ENCODE data around the gene MRPL9.
A peak's percentile ranks its signal among the peaks of the same experiment; 100 is the strongest.

The MRPL9 gene

GRCh38 chr1:151762941-151763921, at the start of gene MRPL9:
Gene MRPL9, minus strand, starts transcription at chr1:151763496. Its CDS starts 17 bp downstream, at chr1:151763479.
- peak; percentile 70 for DNase-seq (ENCODE audit: low read depth)

- no peak for DNase-seq (ENCODE audit: low read depth)
Observed at GRCh38 chr1:151811181-151811580, 47.9 kb upstream of the MRPL9 start.

- no peak for DNase-seq (ENCODE audit: low read depth)
Observed at GRCh38 chr1:151809985-151810556, 46.8 kb upstream of the MRPL9 start.

- DNase-seq (ENCODE audit: low read depth): no peak
Observed at GRCh38 chr1:151809290-151809984, 46.1 kb upstream of the MRPL9 start.

- no peak for DNase-seq (ENCODE audit: low read depth)
Observed at GRCh38 chr1:151807766-151808165, 44.5 kb upstream of the MRPL9 start.

- DNase-seq (ENCODE audit: low read depth): no peak
Observed at GRCh38 chr1:151807131-151807530, 43.8 kb upstream of the MRPL9 start.

- no peak for DNase-seq (ENCODE audit: low read depth)
Observed at GRCh38 chr1:151806170-151806569, 42.9 kb upstream of the MRPL9 start.

- DNase-seq (ENCODE audit: low read depth): no peak
Observed at GRCh38 chr1:151805066-151805820, 41.9 kb upstream of the MRPL9 start, which contains the start of gene LINGO4. Gene LINGO4, minus strand, starts transcription at chr1:151805419. Its CDS starts 2,715 bp downstream, at chr1:151802704.

GRCh38 chr1:151803915-151804314, 40.6 kb upstream of the MRPL9 start:
- no peak for DNase-seq (ENCODE audit: low read depth)

GRCh38 chr1:151803164-151803563, 39.9 kb upstream of the MRPL9 start:
- no peak for DNase-seq (ENCODE audit: low read depth)

- DNase-seq (ENCODE audit: low read depth): no peak
Observed at GRCh38 chr1:151802372-151802771, 39.1 kb upstream of the MRPL9 start.

GRCh38 chr1:151801846-151802245, 38.5 kb upstream of the MRPL9 start:
- no peak for DNase-seq (ENCODE audit: low read depth)

GRCh38 chr1:151801310-151801820, 38.1 kb upstream of the MRPL9 start:
- no peak for DNase-seq (ENCODE audit: low read depth)

- no peak for DNase-seq (ENCODE audit: low read depth)
Observed at GRCh38 chr1:151800830-151801229, 37.5 kb upstream of the MRPL9 start.

GRCh38 chr1:151799179-151800022, 36.1 kb upstream of the MRPL9 start:
- no peak for DNase-seq (ENCODE audit: low read depth)

GRCh38 chr1:151798571-151798970, 35.3 kb upstream of the MRPL9 start:
- DNase-seq (ENCODE audit: low read depth): no peak

- DNase-seq (ENCODE audit: low read depth): no peak
Observed at GRCh38 chr1:151790940-151791651, 27.8 kb upstream of the MRPL9 start.

GRCh38 chr1:151790071-151790939, 27.0 kb upstream of the MRPL9 start, which contains the start of gene TDRKH:
Gene TDRKH, minus strand, starts transcription at chr1:151790500. Its CDS starts 7,478 bp downstream, at chr1:151783022.
- peak; percentile 96 for DNase-seq (ENCODE audit: low read depth)

GRCh38 chr1:151787689-151788088, 24.4 kb upstream of the MRPL9 start:
- no peak for DNase-seq (ENCODE audit: low read depth)
